Measurements from ENCODE around the gene PTPRM. TPM values are rescaled to one million over a fixed set of nuclear protein-coding genes. Genes with fewer than 3 reads are reported as not detected.
"Not testable (repeated sequence)": the region's sequence is repeated elsewhere in the genome, so short reads cannot be mapped to it uniquely, and the experiment has no call there.

Gene PTPRM
- total RNA-seq, 1 donor from 2014 or later, result 65.5 TPM

DNA sequence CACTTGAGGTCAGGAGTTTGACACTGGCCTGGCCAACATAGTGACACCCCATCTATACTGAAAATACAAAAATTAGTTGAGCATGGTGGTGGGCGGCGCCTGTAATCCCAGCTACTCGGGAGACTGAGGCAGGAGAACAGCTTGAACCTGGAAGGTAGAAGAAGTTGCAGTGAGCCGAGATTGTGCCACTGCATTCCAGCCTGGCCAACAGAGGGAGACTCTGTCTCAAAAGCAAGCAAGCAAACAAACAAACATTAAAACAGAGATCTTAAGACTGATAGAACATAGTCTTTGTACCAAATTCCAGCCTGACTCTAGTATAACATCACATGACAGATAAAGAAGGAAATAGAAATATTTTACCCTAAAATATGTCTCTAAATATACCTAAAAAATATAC is 168.1 kb downstream of the PTPRM start:
- Histone ChIP-seq H3K36me3 (ENCODE audit: control insufficient read depth, insufficient read depth, low read length) (no peaks in the 10 kb centered on the region), H3K4me3 (ENCODE audit: low read depth, low read length) (no peak overlapping the region), H3K27me3 (ENCODE audit: control insufficient read depth, insufficient read depth, low read length) (no peaks in the 10 kb centered on the region)
- TF ChIP-seq, protein P1, sequence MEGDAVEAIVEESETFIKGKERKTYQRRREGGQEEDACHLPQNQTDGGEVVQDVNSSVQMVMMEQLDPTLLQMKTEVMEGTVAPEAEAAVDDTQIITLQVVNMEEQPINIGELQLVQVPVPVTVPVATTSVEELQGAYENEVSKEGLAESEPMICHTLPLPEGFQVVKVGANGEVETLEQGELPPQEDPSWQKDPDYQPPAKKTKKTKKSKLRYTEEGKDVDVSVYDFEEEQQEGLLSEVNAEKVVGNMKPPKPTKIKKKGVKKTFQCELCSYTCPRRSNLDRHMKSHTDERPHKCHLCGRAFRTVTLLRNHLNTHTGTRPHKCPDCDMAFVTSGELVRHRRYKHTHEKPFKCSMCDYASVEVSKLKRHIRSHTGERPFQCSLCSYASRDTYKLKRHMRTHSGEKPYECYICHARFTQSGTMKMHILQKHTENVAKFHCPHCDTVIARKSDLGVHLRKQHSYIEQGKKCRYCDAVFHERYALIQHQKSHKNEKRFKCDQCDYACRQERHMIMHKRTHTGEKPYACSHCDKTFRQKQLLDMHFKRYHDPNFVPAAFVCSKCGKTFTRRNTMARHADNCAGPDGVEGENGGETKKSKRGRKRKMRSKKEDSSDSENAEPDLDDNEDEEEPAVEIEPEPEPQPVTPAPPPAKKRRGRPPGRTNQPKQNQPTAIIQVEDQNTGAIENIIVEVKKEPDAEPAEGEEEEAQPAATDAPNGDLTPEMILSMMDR (IDR thresholded peaks at IDR 0.05; ENCODE audit: insufficient read depth, low read length, poor library complexity, severe bottlenecking), result peak; percentile 19
- DNase-seq (ENCODE audit: low read depth), result no peak

DNA sequence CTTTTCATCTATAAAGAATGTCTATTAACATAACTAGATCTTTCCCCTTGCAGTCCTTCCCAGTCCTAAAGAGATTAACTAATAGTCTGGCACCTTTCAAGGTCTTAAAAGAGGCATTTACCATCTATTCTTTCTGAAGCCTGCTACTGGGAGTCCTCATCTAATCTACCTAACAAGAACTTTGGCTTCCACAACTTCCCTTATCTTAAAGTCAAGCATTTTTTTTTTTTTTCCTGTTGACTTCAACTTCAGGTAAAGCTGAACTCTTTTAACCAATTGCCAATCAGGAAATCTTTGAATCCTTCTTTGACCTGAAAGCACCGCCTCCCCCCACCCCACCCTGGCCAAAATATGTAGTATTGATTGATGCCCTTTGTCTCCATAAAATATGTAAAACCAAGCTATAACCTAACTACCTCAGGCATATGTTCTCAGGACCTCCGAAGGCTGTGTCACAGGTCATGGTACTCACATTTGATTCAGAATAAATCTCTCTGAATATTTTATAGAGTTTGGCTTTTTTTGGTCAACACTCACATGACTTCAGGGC is 168.6 kb downstream of the PTPRM start:
- Histone ChIP-seq H3K27me3 (ENCODE audit: control insufficient read depth, insufficient read depth, low read length) (no peaks in the 10 kb centered on the region), H3K36me3 (ENCODE audit: control insufficient read depth, insufficient read depth, low read length) (no peaks in the 10 kb centered on the region), H3K4me3 (ENCODE audit: low read depth, low read length) (no peak overlapping the region)
- TF ChIP-seq, protein P1 (IDR thresholded peaks at IDR 0.05; ENCODE audit: insufficient read depth, low read length, poor library complexity, severe bottlenecking), result no peak
- DNase-seq (ENCODE audit: low read depth), result no peak

DNA sequence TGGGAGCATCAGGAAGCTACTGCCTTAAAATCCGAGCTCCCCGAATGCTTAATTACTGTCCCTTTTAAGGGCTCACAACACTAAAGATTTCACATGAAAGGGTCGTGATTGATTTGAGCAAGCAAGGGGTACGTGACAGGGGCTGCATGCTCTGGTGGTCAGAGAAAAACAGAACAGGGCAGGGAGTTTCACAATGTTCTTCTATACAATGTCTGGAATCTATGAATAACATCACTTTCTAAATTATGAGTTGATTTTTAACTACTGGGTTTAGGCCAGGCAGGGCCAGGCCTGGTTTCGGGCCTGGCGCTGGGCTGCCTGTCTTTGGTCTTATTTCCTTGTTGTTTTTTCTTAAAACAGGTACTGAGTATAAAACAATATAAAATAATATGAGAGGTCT is 169.4 kb downstream of the PTPRM start:
- H3K36me3 ChIP-seq (ENCODE audit: control insufficient read depth, insufficient read depth, low read length); H3K4me3 ChIP-seq (ENCODE audit: low read depth, low read length); H3K27me3 ChIP-seq (ENCODE audit: control insufficient read depth, insufficient read depth, low read length); DNase-seq (ENCODE audit: low read depth): not testable (repeated sequence)

DNA sequence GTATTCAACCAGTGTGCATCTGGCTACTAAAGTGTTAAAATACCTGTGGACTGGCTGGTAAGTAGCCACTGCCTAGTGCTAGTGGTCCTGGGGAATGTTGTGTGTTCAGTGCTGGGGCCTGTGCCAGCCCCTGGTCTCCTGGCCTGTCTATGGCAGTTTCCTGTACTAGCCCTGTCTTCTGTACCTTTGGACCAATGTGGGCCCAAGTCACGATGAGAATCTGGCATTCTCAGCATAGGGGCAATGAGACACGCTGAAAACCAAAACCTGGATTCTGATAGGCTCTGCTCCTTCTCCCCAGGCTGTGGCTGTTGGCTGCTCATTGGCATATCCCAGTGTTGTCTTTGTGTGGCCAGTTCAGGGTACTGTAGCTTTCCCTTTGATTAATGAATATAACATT is 170.4 kb downstream of the PTPRM start:
- no peak overlapping the region for H3K4me3 ChIP-seq (ENCODE audit: low read depth, low read length)
- H3K36me3 ChIP-seq (ENCODE audit: control insufficient read depth, insufficient read depth, low read length), result no peaks in the 10 kb centered on the region
- no peak for DNase-seq (ENCODE audit: low read depth)
- TF ChIP-seq, protein P1 (IDR thresholded peaks at IDR 0.05; ENCODE audit: insufficient read depth, low read length, poor library complexity, severe bottlenecking), result no peak
- no peaks in the 10 kb centered on the region for H3K27me3 ChIP-seq (ENCODE audit: control insufficient read depth, insufficient read depth, low read length)

DNA sequence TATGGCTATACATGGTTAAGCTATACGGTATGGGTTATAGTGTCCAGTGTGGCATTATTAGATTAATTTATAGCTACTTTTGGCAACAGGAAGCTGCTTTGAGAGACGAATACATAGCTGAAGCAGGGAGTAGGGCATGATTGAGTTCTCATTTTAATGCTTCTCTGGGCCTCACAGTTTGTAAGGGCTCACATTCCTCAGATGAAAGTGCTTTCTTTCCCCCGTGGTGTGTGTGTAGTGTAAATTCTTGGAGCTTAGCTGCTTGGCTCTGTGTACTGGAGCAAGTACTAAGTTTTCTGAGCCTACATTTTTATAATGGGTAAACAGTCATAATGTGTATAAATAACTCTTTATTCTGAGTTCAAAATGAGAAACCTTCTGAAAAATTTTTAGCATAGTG is 173.7 kb downstream of the PTPRM start:
- no peaks in the 10 kb centered on the region for H3K36me3 ChIP-seq (ENCODE audit: control insufficient read depth, insufficient read depth, low read length)
- no peak overlapping the region for H3K4me3 ChIP-seq (ENCODE audit: low read depth, low read length)
- H3K27me3 ChIP-seq (ENCODE audit: control insufficient read depth, insufficient read depth, low read length), result no peaks in the 10 kb centered on the region
- TF ChIP-seq, protein P1 (IDR thresholded peaks at IDR 0.05; ENCODE audit: insufficient read depth, low read length, poor library complexity, severe bottlenecking), result no peak
- DNase-seq (ENCODE audit: low read depth), result no peak

DNA sequence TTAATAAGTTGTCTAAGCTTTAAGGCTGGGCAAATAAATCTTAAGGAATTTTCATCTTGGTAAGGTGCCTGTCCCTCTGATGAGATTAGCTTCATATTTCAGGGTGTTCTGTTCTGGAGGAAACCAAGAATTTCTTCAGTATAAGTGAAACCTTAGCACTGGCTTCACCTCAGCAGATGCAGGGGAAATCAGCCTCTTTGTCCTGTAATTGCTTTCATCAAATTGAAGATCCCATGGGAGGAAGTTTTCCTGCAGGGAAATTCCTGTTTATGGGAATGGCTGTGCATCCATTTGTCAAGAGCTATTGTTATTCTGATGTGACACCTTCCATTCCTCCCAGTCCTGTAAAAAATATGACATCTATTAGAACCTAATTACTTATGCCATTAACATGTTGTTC is 174.5 kb downstream of the PTPRM start:
- TF ChIP-seq, protein P1 (IDR thresholded peaks at IDR 0.05; ENCODE audit: insufficient read depth, low read length, poor library complexity, severe bottlenecking), result no peak
- H3K27me3 ChIP-seq (ENCODE audit: control insufficient read depth, insufficient read depth, low read length), result no peaks in the 10 kb centered on the region
- H3K4me3 ChIP-seq (ENCODE audit: low read depth, low read length), result no peak overlapping the region
- no peak for DNase-seq (ENCODE audit: low read depth)
- H3K36me3 ChIP-seq (ENCODE audit: control insufficient read depth, insufficient read depth, low read length), result no peaks in the 10 kb centered on the region
